ENCODE results near the gene SLC18B1. TPM values are rescaled to one million over a fixed set of nuclear protein-coding genes. Genes with fewer than 3 reads are reported as not detected.

SLC18B1 gene
- polyA plus RNA-seq, 1 donor (not counting 4 experiments of a cell fraction or from before 2014, with no cell fraction given) = 23.1 TPM

- peaks cover 2% of the 10 kb centered on the region for H3K9me1 ChIP-seq (ENCODE audit: control insufficient read depth, extremely low read depth, insufficient read depth, low read length)
- DNase-seq (ENCODE audit: low read depth, low spot score) = no peak
- H4K20me1 ChIP-seq (ENCODE audit: control insufficient read depth, extremely low read depth, insufficient read depth, low read length) = peaks cover 40% of the 10 kb centered on the region
These were observed 18.2 kb upstream of the SLC18B1 start for GRCh38 chr6:132816660-132817059.

GRCh38 chr6:132814716-132815570 is 16.5 kb upstream of the SLC18B1 start:
- Histone ChIP-seq H3K36me3 (ENCODE audit: control insufficient read depth in 2 of 2, extremely low read depth in 1 of 2, insufficient read depth in 2 of 2, low read length in 2 of 2) (peaks cover 17 to 27% of the 10 kb centered on the region in 2 experiments), H3K9me3 (ENCODE audit: control insufficient read depth, low read depth, low read length) (no peaks in the 10 kb centered on the region), H3K9ac (ENCODE audit: control insufficient read depth, extremely low read depth, insufficient read depth, low read length) (peak overlapping the region; percentile 96), H3K9me1 (ENCODE audit: control insufficient read depth, extremely low read depth, insufficient read depth, low read length) (no peaks in the 10 kb centered on the region), H3K4me2 (ENCODE audit: control insufficient read depth, extremely low read depth, insufficient read depth, low read depth, low read length) (peak overlapping the region; percentile 95), H4K20me1 (ENCODE audit: control insufficient read depth, extremely low read depth, insufficient read depth, low read length) (peaks cover 34% of the 10 kb centered on the region), H3K79me2 (ENCODE audit: control insufficient read depth, insufficient read depth, low read length) (peaks cover 34% of the 10 kb centered on the region), H2AFZ (ENCODE audit: control insufficient read depth, low read length) (no peak overlapping the region), H3K27ac (ENCODE audit: control insufficient read depth, insufficient read depth, low read length) (peak overlapping the region; percentile 67), H3K27me3 (ENCODE audit: control insufficient read depth, extremely low read depth, insufficient read depth, low read length) (no peaks in the 10 kb centered on the region), H3K4me3 (ENCODE audit: control insufficient read depth in 2 of 3, extremely low read depth in 1 of 3, insufficient read depth in 2 of 3, low read depth in 1 of 3, low read length in 3 of 3) (peak overlapping the region; percentile 63 to 83 (median 72)), H3K4me1 (ENCODE audit: control insufficient read depth, extremely low read depth, insufficient read depth, low read length) (peaks cover 22% of the 10 kb centered on the region)
- no peak for DNase-seq (ENCODE audit: low read depth, low spot score)
- FAIRE-seq = no peak
- TF ChIP-seq EZH2 (IDR thresholded peaks at IDR 0.05; ENCODE audit: low read length) (no peak), CTCF (optimal IDR thresholded peaks at IDR 0.05 in 1 of 3, IDR thresholded peaks at IDR 0.05 in 1 of 3, conservative IDR thresholded peaks at IDR 0.05 in 1 of 3; ENCODE audit: extremely low read depth in 1 of 3, insufficient read depth in 2 of 3, low read length in 3 of 3) (no peak)
- dilution Hi-C loops (cut with MboI; ENCODE audit: extremely low pct_ligation_motif_present, low sequenced_read_pairs) = no loop called here

More at GRCh38 chr6:132816660-132817059, 18.2 kb upstream of the SLC18B1 start:
- Histone ChIP-seq H3K9me3 (ENCODE audit: control insufficient read depth, low read depth, low read length) (no peaks in the 10 kb centered on the region), H3K9ac (ENCODE audit: control insufficient read depth, extremely low read depth, insufficient read depth, low read length) (peak overlapping the region; percentile 96), H3K27me3 (ENCODE audit: control insufficient read depth, extremely low read depth, insufficient read depth, low read length) (no peaks in the 10 kb centered on the region), H3K4me1 (ENCODE audit: control insufficient read depth, extremely low read depth, insufficient read depth, low read length) (peaks cover 22% of the 10 kb centered on the region), H3K79me2 (ENCODE audit: control insufficient read depth, insufficient read depth, low read length) (peaks cover 34% of the 10 kb centered on the region), H3K4me3 (ENCODE audit: control insufficient read depth in 2 of 3, extremely low read depth in 1 of 3, insufficient read depth in 2 of 3, low read depth in 1 of 3, low read length in 3 of 3) (peak overlapping the region; percentile 63 to 83 (median 72)), H3K4me2 (ENCODE audit: control insufficient read depth, extremely low read depth, insufficient read depth, low read depth, low read length) (peak overlapping the region; percentile 95), H3K36me3 (ENCODE audit: control insufficient read depth in 2 of 2, extremely low read depth in 1 of 2, insufficient read depth in 2 of 2, low read length in 2 of 2) (peaks cover 17 to 27% of the 10 kb centered on the region in 2 experiments), H3K27ac (ENCODE audit: control insufficient read depth, insufficient read depth, low read length) (no peak overlapping the region), H2AFZ (ENCODE audit: control insufficient read depth, low read length) (no peak overlapping the region)
- dilution Hi-C loops (cut with MboI; ENCODE audit: extremely low pct_ligation_motif_present, low sequenced_read_pairs) = no loop called here
- no peak for FAIRE-seq
- TF ChIP-seq EZH2 (IDR thresholded peaks at IDR 0.05; ENCODE audit: low read length) (no peak), CTCF (optimal IDR thresholded peaks at IDR 0.05 in 1 of 3, IDR thresholded peaks at IDR 0.05 in 1 of 3, conservative IDR thresholded peaks at IDR 0.05 in 1 of 3; ENCODE audit: extremely low read depth in 1 of 3, insufficient read depth in 2 of 3, low read length in 3 of 3) (no peak)
